SK-N-SH (cell line): ENCODE data around the gene CDKAL1.

Source experiments
- CHD2 ChIP-seq: fragments of 150-350 bp; IDR thresholded peaks from 2 replicates; pipeline ENCODE4 v1.6.1; 2018; ENCODE audit warnings: low read length; ENCODE audit not compliant: partially characterized antibody
- CTCF ChIP-seq: fragments of 200-600 bp; sonication (generic); IDR thresholded peaks from 2 replicates; pipeline ENCODE4 v1.6.1; 2017; ENCODE audit warnings: antibody characterized with exemption, mild to moderate bottlenecking, moderate library complexity
- EP300 ChIP-seq, 2 experiments: IDR thresholded peaks; 2 replicates each; pipeline versions ENCODE4 v1.4.0 to v1.6.1; 2012; ENCODE audit warnings: borderline replicate concordance in 1 of 2, low read depth in 1 of 2, low read length in 1 of 2
- MAX ChIP-seq: IDR thresholded peaks from 2 replicates; pipeline ENCODE4 v1.4.0; 2012; ENCODE audit warnings: low read depth
- POLR2AphosphoS5 ChIP-seq: IDR thresholded peaks from 2 replicates; pipeline ENCODE4 v1.6.1; 2012; ENCODE audit warnings: low read depth, low read length
- RAD21 ChIP-seq: IDR thresholded peaks from 2 replicates; pipeline ENCODE4 v1.6.1; 2012; ENCODE audit warnings: mild to moderate bottlenecking, low read length
- TCF12 ChIP-seq: IDR thresholded peaks from 2 replicates; pipeline ENCODE4 v1.4.0; 2012
- TF ChIP-seq, protein P1 (sequence below): IDR thresholded peaks from 2 replicates; pipeline ENCODE4 v1.4.0; 2012; ENCODE audit warnings: low read depth, borderline replicate concordance

GRCh38 chr6:20837189-20837588 lies 302.9 kb downstream of the CDKAL1 start:
- TF ChIP-seq CTCF (no peak), RAD21 (no peak), EP300 (IDR thresholded peaks at IDR 0.05; ENCODE audit: borderline replicate concordance in 1 of 2, low read depth in 1 of 2, low read length in 1 of 2) (no peak), MAX (no peak), CHD2 (no peak), POLR2AphosphoS5 (no peak), TCF12 (no peak)
- TF ChIP-seq, protein P1, sequence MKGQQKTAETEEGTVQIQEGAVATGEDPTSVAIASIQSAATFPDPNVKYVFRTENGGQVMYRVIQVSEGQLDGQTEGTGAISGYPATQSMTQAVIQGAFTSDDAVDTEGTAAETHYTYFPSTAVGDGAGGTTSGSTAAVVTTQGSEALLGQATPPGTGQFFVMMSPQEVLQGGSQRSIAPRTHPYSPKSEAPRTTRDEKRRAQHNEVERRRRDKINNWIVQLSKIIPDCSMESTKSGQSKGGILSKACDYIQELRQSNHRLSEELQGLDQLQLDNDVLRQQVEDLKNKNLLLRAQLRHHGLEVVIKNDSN: no peak
